ENCODE measurements around the gene HGD. TPM values are rescaled to one million over a fixed set of nuclear protein-coding genes. Genes with fewer than 3 reads are reported as not detected.

The HGD gene
- total and polyA plus RNA-seq, 10 of the 15 experiments (the other 5 are each of a cell fraction or from before 2014, with no cell fraction given) = 0.18 to 0.81 (median 0.40) TPM; not detected in 6

DNA sequence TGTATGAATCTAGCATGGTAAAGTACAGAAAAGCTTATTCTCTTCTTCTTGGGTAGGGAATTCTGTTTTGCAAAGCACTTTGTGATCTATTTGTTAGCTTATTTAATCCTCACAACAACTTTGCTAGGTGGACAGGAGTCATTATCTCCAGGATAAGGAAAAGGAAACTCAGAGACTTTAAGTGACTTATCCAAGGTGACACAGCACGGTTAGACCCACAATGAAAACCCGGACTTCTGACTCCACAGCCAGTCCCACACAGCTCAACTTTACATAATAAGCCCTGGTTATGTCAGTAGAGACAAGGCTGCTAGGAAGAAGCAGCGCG is 86.3 kb downstream of the HGD start (continued):
- TF ChIP-seq RB1 (IDR thresholded peaks at IDR 0.05; ENCODE audit: borderline replicate concordance) (0 out of 2 replicates have a peak, but pooled peaks have one; percentile 17), FOXM1 (IDR thresholded peaks at IDR 0.05; ENCODE audit: low read depth, low read length) (no peak), BACH1 (IDR thresholded peaks at IDR 0.05; ENCODE audit: borderline replicate concordance) (no peak), RELA (IDR thresholded peaks at IDR 0.05; ENCODE audit: borderline replicate concordance, partially characterized antibody) (peak; percentile 15)
- TF ChIP-seq, protein P1, sequence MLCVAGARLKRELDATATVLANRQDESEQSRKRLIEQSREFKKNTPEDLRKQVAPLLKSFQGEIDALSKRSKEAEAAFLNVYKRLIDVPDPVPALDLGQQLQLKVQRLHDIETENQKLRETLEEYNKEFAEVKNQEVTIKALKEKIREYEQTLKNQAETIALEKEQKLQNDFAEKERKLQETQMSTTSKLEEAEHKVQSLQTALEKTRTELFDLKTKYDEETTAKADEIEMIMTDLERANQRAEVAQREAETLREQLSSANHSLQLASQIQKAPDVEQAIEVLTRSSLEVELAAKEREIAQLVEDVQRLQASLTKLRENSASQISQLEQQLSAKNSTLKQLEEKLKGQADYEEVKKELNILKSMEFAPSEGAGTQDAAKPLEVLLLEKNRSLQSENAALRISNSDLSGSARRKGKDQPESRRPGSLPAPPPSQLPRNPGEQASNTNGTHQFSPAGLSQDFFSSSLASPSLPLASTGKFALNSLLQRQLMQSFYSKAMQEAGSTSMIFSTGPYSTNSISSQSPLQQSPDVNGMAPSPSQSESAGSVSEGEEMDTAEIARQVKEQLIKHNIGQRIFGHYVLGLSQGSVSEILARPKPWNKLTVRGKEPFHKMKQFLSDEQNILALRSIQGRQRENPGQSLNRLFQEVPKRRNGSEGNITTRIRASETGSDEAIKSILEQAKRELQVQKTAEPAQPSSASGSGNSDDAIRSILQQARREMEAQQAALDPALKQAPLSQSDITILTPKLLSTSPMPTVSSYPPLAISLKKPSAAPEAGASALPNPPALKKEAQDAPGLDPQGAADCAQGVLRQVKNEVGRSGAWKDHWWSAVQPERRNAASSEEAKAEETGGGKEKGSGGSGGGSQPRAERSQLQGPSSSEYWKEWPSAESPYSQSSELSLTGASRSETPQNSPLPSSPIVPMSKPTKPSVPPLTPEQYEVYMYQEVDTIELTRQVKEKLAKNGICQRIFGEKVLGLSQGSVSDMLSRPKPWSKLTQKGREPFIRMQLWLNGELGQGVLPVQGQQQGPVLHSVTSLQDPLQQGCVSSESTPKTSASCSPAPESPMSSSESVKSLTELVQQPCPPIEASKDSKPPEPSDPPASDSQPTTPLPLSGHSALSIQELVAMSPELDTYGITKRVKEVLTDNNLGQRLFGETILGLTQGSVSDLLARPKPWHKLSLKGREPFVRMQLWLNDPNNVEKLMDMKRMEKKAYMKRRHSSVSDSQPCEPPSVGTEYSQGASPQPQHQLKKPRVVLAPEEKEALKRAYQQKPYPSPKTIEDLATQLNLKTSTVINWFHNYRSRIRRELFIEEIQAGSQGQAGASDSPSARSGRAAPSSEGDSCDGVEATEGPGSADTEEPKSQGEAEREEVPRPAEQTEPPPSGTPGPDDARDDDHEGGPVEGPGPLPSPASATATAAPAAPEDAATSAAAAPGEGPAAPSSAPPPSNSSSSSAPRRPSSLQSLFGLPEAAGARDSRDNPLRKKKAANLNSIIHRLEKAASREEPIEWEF (IDR thresholded peaks at IDR 0.05; ENCODE audit: insufficient replicate concordance, low read depth, low read length) = no peak

DNA sequence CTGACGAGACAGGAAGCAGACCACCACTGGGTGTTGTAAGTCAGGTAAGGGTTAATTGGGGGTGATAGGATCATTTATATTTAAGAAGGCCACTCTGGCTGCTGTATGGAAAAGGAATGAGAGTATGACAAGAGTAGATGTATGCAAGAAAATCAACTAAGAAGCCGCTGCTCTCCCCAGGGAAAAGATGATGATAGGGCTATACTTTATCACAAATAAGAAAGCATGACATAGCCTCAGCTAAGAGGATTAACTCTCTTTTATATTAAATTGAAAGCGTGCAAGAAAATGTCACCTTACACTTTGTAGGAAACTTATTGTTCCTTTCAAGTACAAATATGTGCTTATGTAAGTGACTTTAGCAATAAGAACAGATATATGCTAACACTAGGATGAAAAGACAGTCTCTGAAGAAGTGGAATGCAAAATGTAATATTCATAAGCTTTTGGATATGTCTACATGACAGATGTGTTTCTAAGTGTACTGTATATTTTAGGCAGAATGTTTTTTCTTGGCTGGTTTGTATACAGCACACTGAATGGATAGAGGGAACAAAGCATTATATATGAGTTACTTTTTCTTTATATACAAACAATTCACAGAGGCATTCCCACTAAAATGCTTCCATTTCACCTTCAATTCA is 94.6 kb downstream of the HGD start:
- no peak overlapping the region for H3K4me2 ChIP-seq (ENCODE audit: control insufficient read depth, insufficient read depth)
- H3K36me3 ChIP-seq (ENCODE audit: control insufficient read depth in 2 of 2, insufficient read depth in 2 of 2, low read length in 1 of 2) = no peaks in the 10 kb centered on the region
- no peaks in the 10 kb centered on the region for H3K79me2 ChIP-seq (ENCODE audit: control insufficient read depth, insufficient read depth, low read length)
- POLR2A ChIA-PET = no interaction called here
- in situ Hi-C loops (cut with MboI) (no loop called here), intact Hi-C loops (cut with micrococcal nuclease; ENCODE audit: unreplicated experiment) (no loop called here)
- no peak for FAIRE-seq
- H3K9me3 ChIP-seq (replicated peaks; ENCODE audit: control insufficient read depth, insufficient read depth, low read length) = no peaks in the 10 kb centered on the region
- no peak overlapping the region for H2AFZ ChIP-seq (ENCODE audit: control insufficient read depth, low read depth, low read length)
- DNase-seq (ENCODE audit: low read depth, low spot score) = no peak
- no TSS peak for BruUV-seq (replicated peaks)
- no peaks in the 10 kb centered on the region for H3K27me3 ChIP-seq (replicated peaks in 1 of 2; ENCODE audit: control insufficient read depth in 2 of 2, insufficient read depth in 2 of 2, low read length in 1 of 2)
- TF ChIP-seq, protein P2, sequence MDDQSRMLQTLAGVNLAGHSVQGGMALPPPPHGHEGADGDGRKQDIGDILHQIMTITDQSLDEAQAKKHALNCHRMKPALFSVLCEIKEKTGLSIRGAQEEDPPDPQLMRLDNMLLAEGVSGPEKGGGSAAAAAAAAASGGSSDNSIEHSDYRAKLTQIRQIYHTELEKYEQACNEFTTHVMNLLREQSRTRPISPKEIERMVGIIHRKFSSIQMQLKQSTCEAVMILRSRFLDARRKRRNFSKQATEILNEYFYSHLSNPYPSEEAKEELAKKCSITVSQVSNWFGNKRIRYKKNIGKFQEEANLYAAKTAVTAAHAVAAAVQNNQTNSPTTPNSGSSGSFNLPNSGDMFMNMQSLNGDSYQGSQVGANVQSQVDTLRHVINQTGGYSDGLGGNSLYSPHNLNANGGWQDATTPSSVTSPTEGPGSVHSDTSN (IDR thresholded peaks at IDR 0.05; ENCODE audit: insufficient replicate concordance, low read depth, low read length) = no peak
- TF ChIP-seq HCFC1 (IDR thresholded peaks at IDR 0.05; ENCODE audit: low read length) (no peak), ZSCAN29 (IDR thresholded peaks at IDR 0.05) (no peak), MEF2A (IDR thresholded peaks at IDR 0.05; ENCODE audit: insufficient read depth, low read depth, low read length) (no peak), RBBP5 (conservative IDR thresholded peaks at IDR 0.05) (no peak), YY1 (IDR thresholded peaks at IDR 0.05; ENCODE audit: low read depth, low read length) (no peak)
- TF ChIP-seq, protein P3, sequence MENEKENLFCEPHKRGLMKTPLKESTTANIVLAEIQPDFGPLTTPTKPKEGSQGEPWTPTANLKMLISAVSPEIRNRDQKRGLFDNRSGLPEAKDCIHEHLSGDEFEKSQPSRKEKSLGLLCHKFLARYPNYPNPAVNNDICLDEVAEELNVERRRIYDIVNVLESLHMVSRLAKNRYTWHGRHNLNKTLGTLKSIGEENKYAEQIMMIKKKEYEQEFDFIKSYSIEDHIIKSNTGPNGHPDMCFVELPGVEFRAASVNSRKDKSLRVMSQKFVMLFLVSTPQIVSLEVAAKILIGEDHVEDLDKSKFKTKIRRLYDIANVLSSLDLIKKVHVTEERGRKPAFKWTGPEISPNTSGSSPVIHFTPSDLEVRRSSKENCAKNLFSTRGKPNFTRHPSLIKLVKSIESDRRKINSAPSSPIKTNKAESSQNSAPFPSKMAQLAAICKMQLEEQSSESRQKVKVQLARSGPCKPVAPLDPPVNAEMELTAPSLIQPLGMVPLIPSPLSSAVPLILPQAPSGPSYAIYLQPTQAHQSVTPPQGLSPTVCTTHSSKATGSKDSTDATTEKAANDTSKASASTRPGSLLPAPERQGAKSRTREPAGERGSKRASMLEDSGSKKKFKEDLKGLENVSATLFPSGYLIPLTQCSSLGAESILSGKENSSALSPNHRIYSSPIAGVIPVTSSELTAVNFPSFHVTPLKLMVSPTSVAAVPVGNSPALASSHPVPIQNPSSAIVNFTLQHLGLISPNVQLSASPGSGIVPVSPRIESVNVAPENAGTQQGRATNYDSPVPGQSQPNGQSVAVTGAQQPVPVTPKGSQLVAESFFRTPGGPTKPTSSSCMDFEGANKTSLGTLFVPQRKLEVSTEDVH (IDR thresholded peaks at IDR 0.05; ENCODE audit: low read depth, partially characterized antibody) = no peak
- H3K4me1 ChIP-seq (ENCODE audit: control insufficient read depth, insufficient read depth, low read length) = no peaks in the 10 kb centered on the region
- no peak for ATAC-seq
- H3K27ac ChIP-seq (ENCODE audit: control insufficient read depth, insufficient read depth) = no peak overlapping the region
- no peak overlapping the region for H3K4me3 ChIP-seq
- H4K20me1 ChIP-seq (ENCODE audit: control insufficient read depth, insufficient read depth) = no peaks in the 10 kb centered on the region
- H3K9ac ChIP-seq (ENCODE audit: control insufficient read depth, insufficient read depth, low read length) = no peak overlapping the region
- RAD21 ChIA-PET (ENCODE audit: unreplicated experiment) = no interaction called here
- CTCF ChIA-PET = no interaction called here
- SMC1A ChIA-PET (ENCODE audit: uncharacterized antibody, unreplicated experiment) = no interaction called here
- 69% methylated on average over 3 of the region's 3 CpGs for WGBS (ENCODE audit: insufficient coverage, insufficient replicate concordance, low lambda C conversion rate, missing lambda C conversion rate)

All from GM12878 (cell line).